WI38 (cell line): Measurements from ENCODE around the gene OMA1.

Experiments
- H3K4me3 ChIP-seq: 2 replicates; pipeline ENCODE4 v1.5.1; 2011; ENCODE audit warnings: low read depth, mild to moderate bottlenecking, control low read depth, low read length
- CTCF ChIP-seq: IDR thresholded peaks from 2 replicates; pipeline ENCODE4 v1.5.1; 2012; ENCODE audit warnings: low read depth, mild to moderate bottlenecking, control low read depth, low read length

Gene OMA1

GRCh38 chr1:58515794-58516401 lies 30.6 kb downstream of the OMA1 start:
- no peak overlapping the region for H3K4me3 ChIP-seq
- TF ChIP-seq CTCF: peak; percentile 31; the same call in 1 of the 2 replicates

GRCh38 chr1:58513956-58514355 lies 32.6 kb downstream of the OMA1 start:
- H3K4me3 ChIP-seq: no peak overlapping the region
- no peak for TF ChIP-seq CTCF

- no peak overlapping the region for H3K4me3 ChIP-seq
- TF ChIP-seq CTCF: no peak
These were observed 37.9 kb downstream of the OMA1 start for GRCh38 chr1:58508629-58509028.

- no peak overlapping the region for H3K4me3 ChIP-seq
- TF ChIP-seq CTCF: no peak
These were observed 41.2 kb downstream of the OMA1 start for GRCh38 chr1:58505286-58505685.

- no peak for TF ChIP-seq CTCF
- no peak overlapping the region for H3K4me3 ChIP-seq
These were observed 44.0 kb downstream of the OMA1 start for GRCh38 chr1:58502519-58502918.

- no peak for TF ChIP-seq CTCF
- H3K4me3 ChIP-seq: no peak overlapping the region
These were observed 46.5 kb downstream of the OMA1 start for GRCh38 chr1:58500043-58500442.

- TF ChIP-seq CTCF: no peak
- H3K4me3 ChIP-seq: no peak overlapping the region
These were observed 49.0 kb downstream of the OMA1 start for GRCh38 chr1:58497499-58497898.
